Activated CD4-positive, alpha-beta T cell treated with anti-CD3 and anti-CD28 coated beads, Interleukin-2, amount 10 ng/mL, durations not matched to agents 24 days and 14 days (primary cell): ENCODE data around the gene OR5B3. TPM values are rescaled to one million over a fixed set of nuclear protein-coding genes. Genes with fewer than 3 reads are reported as not detected.

Experiments used
- DNase-seq: peaks from one replicate; pipeline ENCODE4 v3.0.0; 2022
- H3K27ac Mint-ChIP-seq: one replicate; pipeline ENCODE4 v1.8.0; 2022; ENCODE audit warnings: mild to moderate bottlenecking, mixed read lengths
- H3K27me3 Mint-ChIP-seq: one replicate; pipeline ENCODE4 v1.8.0; 2022; ENCODE audit warnings: mixed read lengths
- H3K36me3 Mint-ChIP-seq: one replicate; pipeline ENCODE4 v1.8.0; 2022; ENCODE audit warnings: low read depth, mild to moderate bottlenecking, mixed read lengths
- H3K4me1 Mint-ChIP-seq: one replicate; pipeline ENCODE4 v1.8.0; 2021; ENCODE audit warnings: mixed read lengths
- H3K4me3 Mint-ChIP-seq: one replicate; pipeline ENCODE4 v1.8.0; 2022; ENCODE audit warnings: mild to moderate bottlenecking, moderate library complexity, mixed read lengths
- H3K9me3 Mint-ChIP-seq: one replicate; pipeline ENCODE4 v1.8.0; 2021; ENCODE audit warnings: mixed read lengths
- intact Hi-C: fragments of 100-400 bp; cut with micrococcal nuclease; formaldehyde crosslinking; loops from one replicate; pipeline ENCODE4 v1.15.1; 2023
- total RNA-seq: library from RNA; stranded (reverse); gene quantifications from 2 replicates; pipeline ENCODE4 v1.2.3, GENCODE V29; 2022

OR5B3 gene
- total RNA-seq, 1 donor from 2014 or later = not detected

- Mint-ChIP-seq H3K4me1 (no peaks in the 10 kb centered on the region), H3K9me3 (peaks cover 8% of the 10 kb centered on the region), H3K4me3 (no peak overlapping the region)
Measured at GRCh38 chr11:58390551-58391063, 16.1 kb downstream of the OR5B3 start.

GRCh38 chr11:58358969-58359368, 47.7 kb downstream of the OR5B3 start, which contains the start of gene OR5B17:
Gene OR5B17 (minus strand): TSS chr11:58359069. CDS start chr11:58359069, 0 bp downstream.
- intact Hi-C loops = no loop called here
- Mint-ChIP-seq H3K9me3 (no peaks in the 10 kb centered on the region), H3K36me3 (no peaks in the 10 kb centered on the region), H3K4me3 (no peak within 1 kb of the TSS), H3K27ac (no peak within 1 kb of the TSS), H3K4me1 (no peaks in the 10 kb centered on the region), H3K27me3 (peaks cover 5% of the 10 kb centered on the region)
- no peak for DNase-seq

More at GRCh38 chr11:58390551-58391063, 16.1 kb downstream of the OR5B3 start:
- H3K27ac Mint-ChIP-seq = no peak overlapping the region
- no peaks in the 10 kb centered on the region for H3K27me3 Mint-ChIP-seq
- no peaks in the 10 kb centered on the region for H3K36me3 Mint-ChIP-seq
- DNase-seq = no peak
- intact Hi-C loops = no loop called here

DNA sequence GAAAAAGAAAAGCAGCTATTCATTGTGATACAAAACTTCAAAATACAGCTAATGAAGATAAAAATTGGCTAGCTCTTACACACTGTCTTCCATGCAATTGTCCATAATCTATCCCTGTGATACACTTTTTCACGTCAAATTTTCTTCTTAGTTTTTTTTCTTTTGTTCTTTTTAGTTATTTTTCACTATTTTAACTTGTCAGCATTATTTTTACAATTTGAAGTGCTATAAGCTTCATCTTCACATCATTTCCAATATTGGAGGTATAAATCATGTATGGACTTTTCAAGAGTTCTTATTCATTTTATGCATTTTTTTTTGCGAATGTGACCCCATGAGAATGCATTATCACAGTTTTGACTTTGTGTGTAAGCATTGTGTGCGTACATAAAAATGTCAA, 51.9 kb downstream of the OR5B3 start:
- no peaks in the 10 kb centered on the region for H3K9me3 Mint-ChIP-seq
- no peak overlapping the region for H3K27ac Mint-ChIP-seq
- H3K4me1 Mint-ChIP-seq = no peaks in the 10 kb centered on the region
- peaks cover 3% of the 10 kb centered on the region for H3K27me3 Mint-ChIP-seq
- H3K4me3 Mint-ChIP-seq = no peak overlapping the region
- DNase-seq = no peak
- intact Hi-C loops = no loop called here
- no peaks in the 10 kb centered on the region for H3K36me3 Mint-ChIP-seq

Other genes with a start within 250 kb of the OR5B3 start
- gene OR9Q2, start 217.8 kb downstream of the OR5B3 start, total RNA-seq = not detected in 2 replicates
- gene OR1S2, start 202.7 kb downstream of the OR5B3 start, total RNA-seq = not detected in 2 replicates
- gene OR1S1, start 194.2 kb downstream of the OR5B3 start, total RNA-seq = not detected in 2 replicates
- gene OR10Q1, start 178.0 kb downstream of the OR5B3 start, total RNA-seq = not detected in 2 replicates
- not detected in 2 replicates for gene OR10W1, start 138.6 kb downstream of the OR5B3 start, total RNA-seq
- not detected in 2 replicates for gene OR5B17, start 47.8 kb downstream of the OR5B3 start, total RNA-seq
- gene OR5B2, start 21.2 kb upstream of the OR5B3 start, total RNA-seq = not detected in 2 replicates
- not detected in 2 replicates for gene OR5B12, start 35.4 kb upstream of the OR5B3 start, total RNA-seq
- gene OR5B21, start 101.2 kb upstream of the OR5B3 start, total RNA-seq = not detected in 2 replicates
- gene LPXN, start 169.0 kb upstream of the OR5B3 start, total RNA-seq = 86.3 and 86.7 TPM in 2 replicates
- gene ZFP91, start 172.2 kb upstream of the OR5B3 start, total RNA-seq = 57.4 and 58.3 TPM in 2 replicates
- 3.4 and 3.9 TPM in 2 replicates for gene CNTF, start 215.8 kb upstream of the OR5B3 start, total RNA-seq